ENCODE results near the gene SGMS1.

Gene SGMS1

DNA sequence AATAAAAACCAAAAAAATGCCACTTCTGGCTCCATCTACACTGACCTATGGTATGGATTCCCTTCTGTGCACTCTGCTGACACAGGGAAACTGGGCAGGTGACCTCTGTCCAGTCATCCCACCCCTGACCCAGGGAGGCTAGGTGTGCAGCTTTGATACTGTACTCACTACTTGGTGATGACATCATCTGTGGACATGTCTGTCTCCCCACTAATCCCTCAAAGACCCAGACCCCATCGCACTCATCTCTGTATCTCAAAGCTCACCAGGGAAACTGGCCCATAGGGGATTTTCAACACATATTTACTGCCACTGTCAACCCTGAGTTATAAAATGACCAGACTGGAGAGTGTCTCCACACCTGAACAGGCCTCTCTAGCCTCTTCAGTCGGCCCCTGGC lies 10.6 kb downstream of the SGMS1 start:
- no peak for DNase-seq (ENCODE audit: low read depth)

DNA sequence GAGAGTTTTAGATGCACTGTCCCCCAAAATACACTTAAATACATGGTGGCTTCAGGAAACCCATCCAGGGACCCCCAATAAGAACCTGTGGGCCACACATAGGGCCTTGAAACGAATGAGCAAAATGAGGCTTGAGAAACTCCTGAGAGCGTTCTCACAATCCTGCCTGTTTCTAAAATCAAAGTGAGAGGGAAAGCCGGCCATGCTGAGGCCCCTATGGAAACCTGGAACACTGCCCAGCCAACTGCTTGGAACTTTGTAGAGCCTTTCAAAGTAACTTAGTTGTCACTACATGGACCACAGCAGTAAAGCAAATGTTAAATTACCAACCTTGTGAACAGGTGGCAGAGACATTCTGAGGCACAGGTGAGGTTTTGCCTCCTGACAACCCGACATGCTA lies 13.4 kb downstream of the SGMS1 start:
- DNase-seq (ENCODE audit: low read depth) = no peak

DNA sequence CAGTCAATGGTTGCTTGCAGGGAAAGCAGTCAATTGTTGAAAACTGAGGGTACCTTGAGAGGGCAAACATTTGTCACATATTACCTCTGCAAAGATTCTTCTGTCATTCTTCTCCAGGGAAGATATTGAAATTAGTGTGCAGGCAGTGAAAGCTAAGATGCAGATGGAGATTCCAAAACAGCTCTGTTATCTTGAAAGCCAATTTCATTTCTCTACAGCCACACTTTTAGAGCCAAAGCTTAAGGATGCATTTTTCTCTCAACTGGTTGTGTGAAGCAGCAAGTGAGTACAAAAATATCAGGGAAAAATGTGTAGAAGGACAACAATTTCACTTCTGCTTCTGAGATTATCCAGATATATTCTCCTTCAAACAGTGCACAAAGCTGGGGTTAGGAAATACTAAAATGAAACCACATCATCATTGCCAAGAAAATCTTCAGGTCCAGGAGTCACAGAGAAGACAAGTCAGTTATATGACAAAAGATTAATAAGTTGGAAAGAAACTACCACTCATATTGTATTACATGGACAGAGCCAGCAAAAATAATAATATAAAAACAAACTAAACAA lies 16.3 kb downstream of the SGMS1 start:
- DNase-seq (ENCODE audit: low read depth) = no peak

DNA sequence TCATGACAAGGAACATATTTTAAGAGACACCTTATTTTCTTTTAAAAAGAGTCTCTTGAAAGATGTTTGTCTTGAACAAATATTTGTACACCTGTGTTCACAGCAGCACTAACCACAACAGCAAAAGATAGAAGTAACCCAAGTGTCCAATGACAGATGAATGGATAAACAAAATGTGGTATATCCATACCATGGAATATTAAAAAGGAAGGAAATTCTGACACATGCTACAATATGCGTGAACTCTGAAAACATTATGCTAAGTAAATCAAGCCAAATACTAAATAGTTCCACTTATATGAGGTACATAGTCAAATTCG lies 17.8 kb downstream of the SGMS1 start:
- no peak for DNase-seq (ENCODE audit: low read depth)

- DNase-seq (ENCODE audit: low read depth) = no peak
Observed at GRCh38 chr10:50605269-50605950, 18.3 kb downstream of the SGMS1 start.

- no peak for DNase-seq (ENCODE audit: low read depth)
Observed at GRCh38 chr10:50604809-50605208, 18.9 kb downstream of the SGMS1 start.

- DNase-seq (ENCODE audit: low read depth) = no peak
Observed at GRCh38 chr10:50604049-50604640, 19.6 kb downstream of the SGMS1 start.

GRCh38 chr10:50603151-50603850 lies 20.5 kb downstream of the SGMS1 start:
- no peak for DNase-seq (ENCODE audit: low read depth)

DNA sequence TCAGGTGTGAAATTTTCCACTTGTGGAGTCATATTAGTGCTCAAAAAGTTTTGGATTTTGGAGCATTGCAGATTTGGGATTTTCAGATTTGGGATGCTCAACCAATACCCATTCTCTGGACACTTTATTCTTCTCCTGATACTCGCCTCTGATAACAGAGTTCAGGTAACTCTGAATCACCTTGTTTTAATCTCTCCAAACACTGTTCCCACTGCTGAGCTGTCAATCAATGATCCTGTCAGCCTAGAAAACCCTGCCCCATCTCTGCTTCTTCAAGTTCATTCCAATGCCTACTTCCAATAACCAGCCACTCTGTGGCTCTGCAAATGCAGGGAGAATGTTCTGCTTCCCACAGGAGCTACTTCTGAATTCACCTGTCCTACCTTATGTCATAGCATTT lies 21.8 kb downstream of the SGMS1 start:
- no peak for DNase-seq (ENCODE audit: low read depth)

DNA sequence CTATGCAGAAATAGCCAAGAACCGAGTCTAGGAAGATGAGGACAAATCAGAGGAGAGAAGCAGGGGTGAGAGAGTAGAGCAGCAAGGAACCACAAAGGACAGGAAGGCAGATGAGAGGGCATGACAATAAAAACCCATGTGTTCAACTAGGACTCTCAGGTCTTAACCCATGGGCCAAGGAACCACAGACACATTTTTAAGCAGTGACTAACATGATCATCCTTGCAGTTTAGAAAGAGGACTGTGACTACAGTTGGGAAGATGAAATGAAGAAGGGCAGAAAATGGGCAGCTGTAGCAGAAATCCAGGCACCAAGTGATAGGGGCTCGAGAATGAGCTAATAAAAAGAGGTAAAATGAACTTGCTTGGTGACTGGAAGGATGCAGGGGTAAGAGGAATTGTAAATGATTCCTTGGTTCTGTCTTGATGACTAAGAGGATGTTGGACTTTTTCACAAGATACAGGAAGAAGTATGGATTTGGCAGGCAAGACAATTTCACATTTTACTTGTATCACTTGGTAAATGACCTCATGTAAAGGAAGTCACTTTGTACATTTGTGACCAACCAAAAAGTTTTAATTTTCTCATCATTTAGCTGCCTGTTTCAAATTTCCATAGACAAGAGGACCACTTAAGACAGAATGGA lies 22.8 kb downstream of the SGMS1 start:
- no peak for DNase-seq (ENCODE audit: low read depth)

DNA sequence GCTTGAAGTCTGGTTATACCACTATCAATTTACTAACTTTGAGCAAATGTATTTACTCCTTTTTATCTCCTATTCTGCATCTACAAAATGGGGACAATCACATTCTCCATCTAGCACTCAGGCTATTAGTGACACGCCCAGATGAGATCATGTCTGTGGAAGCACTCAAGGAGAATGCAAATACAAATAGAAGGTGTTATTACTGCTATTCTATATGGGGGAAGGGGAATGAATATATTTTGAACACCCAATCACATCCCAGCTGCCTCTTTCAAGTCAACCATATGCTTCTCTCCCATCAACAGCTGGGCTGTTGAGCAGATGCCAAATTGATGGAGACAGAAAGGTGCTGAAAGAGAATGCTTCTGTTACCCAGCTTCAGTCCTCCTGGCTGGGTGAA lies 23.5 kb downstream of the SGMS1 start:
- DNase-seq (ENCODE audit: low read depth) = no peak

GRCh38 chr10:50596897-50597296 lies 26.9 kb downstream of the SGMS1 start:
- no peak for DNase-seq (ENCODE audit: low read depth)

- DNase-seq (ENCODE audit: low read depth) = no peak
Observed at GRCh38 chr10:50596456-50596855, 27.3 kb downstream of the SGMS1 start.

DNA sequence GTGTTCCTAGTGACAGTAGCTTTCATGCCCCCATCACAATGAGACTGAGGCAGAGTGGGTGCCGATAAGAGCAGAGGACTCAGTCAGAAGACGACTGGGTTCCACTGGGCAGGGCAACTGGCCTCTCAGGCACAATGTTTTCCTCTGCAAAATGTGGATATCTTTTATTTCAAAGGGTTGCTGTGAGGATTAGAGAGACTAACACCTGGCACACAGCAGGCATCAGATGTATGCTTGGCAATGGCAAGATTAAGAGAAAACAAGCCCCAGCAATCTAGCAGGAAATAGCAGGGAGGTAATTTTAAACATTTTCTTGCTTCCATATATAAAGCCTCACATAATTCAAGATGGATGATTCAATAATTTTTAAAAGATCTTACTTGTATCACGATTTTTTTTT lies 28.0 kb downstream of the SGMS1 start:
- no peak for DNase-seq (ENCODE audit: low read depth)

GRCh38 chr10:50593523-50594376 lies 30.0 kb downstream of the SGMS1 start:
- no peak for DNase-seq (ENCODE audit: low read depth)

DNA sequence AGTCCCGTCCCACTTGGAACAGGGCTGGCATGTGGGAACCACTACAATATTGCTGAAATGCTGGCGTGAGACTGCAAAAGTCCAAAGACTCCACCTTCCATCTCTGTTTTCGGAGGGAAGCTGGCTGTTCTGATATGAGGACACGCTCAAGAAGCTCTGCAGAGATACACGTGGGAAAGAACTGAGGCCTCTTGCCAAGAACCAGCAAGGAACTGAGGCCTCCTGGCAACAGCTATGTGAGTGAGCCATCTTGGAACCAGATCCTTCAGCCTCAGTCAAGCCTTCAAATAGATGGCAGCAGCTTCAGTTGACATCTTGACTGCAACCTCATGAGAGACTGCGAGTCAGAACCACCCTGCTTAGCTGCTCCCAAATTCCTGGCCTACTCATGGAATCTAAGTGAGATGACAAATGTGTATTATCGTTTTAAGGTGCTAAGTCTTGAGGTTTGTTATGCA lies 30.8 kb downstream of the SGMS1 start:
- no peak for DNase-seq (ENCODE audit: low read depth)

GRCh38 chr10:50590935-50591334 lies 32.8 kb downstream of the SGMS1 start:
- no peak for DNase-seq (ENCODE audit: low read depth)

- DNase-seq (ENCODE audit: low read depth) = no peak
Observed at GRCh38 chr10:50586740-50587088, 37.0 kb downstream of the SGMS1 start.

GRCh38 chr10:50585921-50586739 lies 37.6 kb downstream of the SGMS1 start:
- DNase-seq (ENCODE audit: low read depth) = no peak

GRCh38 chr10:50582766-50583762 lies 40.7 kb downstream of the SGMS1 start:
- DNase-seq (ENCODE audit: low read depth) = no peak

All from stimulated activated CD8-positive, alpha-beta memory T cell treated with anti-CD3 and anti-CD28 coated beads, Interleukin-12 subunit alpha, Interleukin-12 subunit beta, amount 100 ng/mL, for 1 hour (primary cell).